GM12892 (cell line): ENCODE results near the gene SLMAP.

Experiments
- POLR2A ChIP-seq: IDR thresholded peaks from 2 replicates; pipeline ENCODE4 v1.6.1; 2011; ENCODE audit warnings: low read depth, low read length, control low read depth
- POLR2AphosphoS5 ChIP-seq: IDR thresholded peaks from 2 replicates; pipeline ENCODE4 v1.6.1; 2011; ENCODE audit warnings: low read depth, low read length, control low read depth
- TAF1 ChIP-seq: IDR thresholded peaks from 2 replicates; pipeline ENCODE4 v1.6.1; 2011; ENCODE audit warnings: low read depth, mild to moderate bottlenecking, control low read depth, low read length, borderline replicate concordance

- TF ChIP-seq POLR2A (no peak), TAF1 (no peak), POLR2AphosphoS5 (no peak)
These were observed 77.7 kb downstream of the SLMAP start for GRCh38 chr3:57833763-57834162.
